Lung (tissue), 12 donors: Measurements from ENCODE around the gene ABCD2. TPM values are rescaled to one million over a fixed set of nuclear protein-coding genes. Genes with fewer than 3 reads are reported as not detected.
"Not testable (repeated sequence)": the region's sequence is repeated elsewhere in the genome, so short reads cannot be mapped to it uniquely, and the experiment has no call there.

ENCODE experiments used
- ATAC-seq: fragments of 200-7000 bp; cut with Tn5 transposase; one replicate; pipeline ENCODE4 v1.9.1; 2020; ENCODE audit warnings: moderate number of reproducible peaks; ENCODE audit not compliant: insufficient read depth, low FRiP score
- DNase-seq, 3 donors: peaks; one replicate each; pipeline ENCODE4 v3.0.0-alpha.2; 2013 to 2017
- H3K27ac ChIP-seq, 2 donors: one replicate each; pipeline ENCODE4 v1.5.1; 2013; ENCODE audit warnings: mild to moderate bottlenecking in 2 of 2, moderate library complexity in 2 of 2, control low read depth in 1 of 2, inconsistent platforms in 1 of 2, low read depth in 1 of 2, low read length in 1 of 2
- H3K27me3 ChIP-seq, 3 donors: one replicate each; pipeline ENCODE4 v1.5.1; 2013; ENCODE audit warnings: low read length in 2 of 3; ENCODE audit not compliant: control insufficient read depth in 3 of 3, insufficient read depth in 3 of 3
- H3K36me3 ChIP-seq, 4 donors: one replicate each; pipeline ENCODE4 v1.5.1; 2013; ENCODE audit warnings: low read length in 4 of 4, mild to moderate bottlenecking in 1 of 4, moderate library complexity in 1 of 4; ENCODE audit not compliant: control insufficient read depth in 4 of 4, insufficient read depth in 4 of 4
- H3K4me1 ChIP-seq, 5 donors: one replicate each; pipeline ENCODE4 v1.5.1; 2013; ENCODE audit warnings: low read length in 5 of 5, mild to moderate bottlenecking in 2 of 5, moderate library complexity in 1 of 5; ENCODE audit not compliant: control insufficient read depth in 5 of 5, insufficient read depth in 5 of 5
- H3K4me3 ChIP-seq: one replicate; pipeline ENCODE4 v1.5.1; 2013; ENCODE audit warnings: mild to moderate bottlenecking, control low read depth, moderate library complexity
- H3K9ac ChIP-seq, 2 donors: one replicate each; pipeline ENCODE4 v1.5.1; 2013; ENCODE audit warnings: low read length in 2 of 2, control low read depth in 1 of 2; ENCODE audit not compliant: insufficient read depth in 1 of 2
- H3K9me3 ChIP-seq, 4 donors: one replicate each; pipeline ENCODE4 v1.5.1; 2013; ENCODE audit warnings: low read length in 3 of 4, mild to moderate bottlenecking in 1 of 4, moderate library complexity in 1 of 4; ENCODE audit not compliant: control insufficient read depth in 4 of 4, insufficient read depth in 3 of 4
- WGBS, 2 donors: extraction: QIAGEN DNeasy Blood & Tissue Kit; methylation state at CpG; one replicate each; pipeline ENCODE4 v1.1.7; 2013; 5-methylcytosine and 5-hydroxymethylcytosine counted together
- polyA plus RNA-seq, 2 donors: library from polyadenylated mRNA; stranded (reverse); fragments of 200-250 nt; gene quantifications; one replicate each; pipeline ENCODE4 v1.2.1, GENCODE V29; 2013
- total RNA-seq, 2 donors: library from RNA; depleted of rRNA in 1 of 2; stranded (reverse); fragments of >200 nt in 1 of 2; gene quantifications; one replicate each; pipeline ENCODE4 v1.2.1, GENCODE V29; 2014 to 2021
- TF ChIP-seq, protein P1 (sequence below): IDR thresholded peaks from 2 replicates; pipeline ENCODE4 v1.5.1; 2012; ENCODE audit warnings: mild to moderate bottlenecking; ENCODE audit errors: control extremely low read depth, extremely low read depth
- donor health status: control.
- donor health status: control.
- donor health status: Bipolar disorder and iron deficiency.
- donor health status: healthy.
- donor health status: DM: yes; HTN: yes; CAD: no.

The ABCD2 gene
- total and polyA plus RNA-seq, 4 donors: 0.13 to 1.1 (median 0.47) TPM

DNA sequence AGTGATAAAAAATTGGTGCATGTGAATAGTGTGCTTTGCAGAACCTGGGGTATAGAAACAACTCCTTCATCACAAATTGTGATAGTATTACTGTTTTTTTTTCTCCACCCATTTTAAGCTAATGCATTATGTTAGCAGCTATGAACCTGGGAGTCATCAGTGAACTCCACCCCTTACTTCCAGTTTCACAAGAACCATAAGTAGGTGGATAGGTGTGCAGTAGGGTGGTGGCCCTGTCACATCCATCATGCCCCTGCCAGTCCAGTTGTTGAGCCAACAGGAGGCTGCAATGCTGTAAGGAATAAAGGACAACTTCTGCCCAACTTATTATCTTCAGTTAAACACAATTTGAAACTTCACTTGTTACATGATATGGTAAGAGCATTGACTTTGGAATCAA, 85.7 kb downstream of the ABCD2 start:
- Histone ChIP-seq H3K9ac (no peak overlapping the region), H3K36me3 (no peaks in the 10 kb centered on the region), H3K4me1 (no peaks in the 10 kb centered on the region), H3K27me3 (no peaks in the 10 kb centered on the region), H3K9me3 (no peaks in the 10 kb centered on the region), H3K4me3 (no peak overlapping the region), H3K27ac (no peak overlapping the region)
- TF ChIP-seq, protein P1, sequence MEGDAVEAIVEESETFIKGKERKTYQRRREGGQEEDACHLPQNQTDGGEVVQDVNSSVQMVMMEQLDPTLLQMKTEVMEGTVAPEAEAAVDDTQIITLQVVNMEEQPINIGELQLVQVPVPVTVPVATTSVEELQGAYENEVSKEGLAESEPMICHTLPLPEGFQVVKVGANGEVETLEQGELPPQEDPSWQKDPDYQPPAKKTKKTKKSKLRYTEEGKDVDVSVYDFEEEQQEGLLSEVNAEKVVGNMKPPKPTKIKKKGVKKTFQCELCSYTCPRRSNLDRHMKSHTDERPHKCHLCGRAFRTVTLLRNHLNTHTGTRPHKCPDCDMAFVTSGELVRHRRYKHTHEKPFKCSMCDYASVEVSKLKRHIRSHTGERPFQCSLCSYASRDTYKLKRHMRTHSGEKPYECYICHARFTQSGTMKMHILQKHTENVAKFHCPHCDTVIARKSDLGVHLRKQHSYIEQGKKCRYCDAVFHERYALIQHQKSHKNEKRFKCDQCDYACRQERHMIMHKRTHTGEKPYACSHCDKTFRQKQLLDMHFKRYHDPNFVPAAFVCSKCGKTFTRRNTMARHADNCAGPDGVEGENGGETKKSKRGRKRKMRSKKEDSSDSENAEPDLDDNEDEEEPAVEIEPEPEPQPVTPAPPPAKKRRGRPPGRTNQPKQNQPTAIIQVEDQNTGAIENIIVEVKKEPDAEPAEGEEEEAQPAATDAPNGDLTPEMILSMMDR: no peak
- no peak for DNase-seq
- ATAC-seq: no peak

DNA sequence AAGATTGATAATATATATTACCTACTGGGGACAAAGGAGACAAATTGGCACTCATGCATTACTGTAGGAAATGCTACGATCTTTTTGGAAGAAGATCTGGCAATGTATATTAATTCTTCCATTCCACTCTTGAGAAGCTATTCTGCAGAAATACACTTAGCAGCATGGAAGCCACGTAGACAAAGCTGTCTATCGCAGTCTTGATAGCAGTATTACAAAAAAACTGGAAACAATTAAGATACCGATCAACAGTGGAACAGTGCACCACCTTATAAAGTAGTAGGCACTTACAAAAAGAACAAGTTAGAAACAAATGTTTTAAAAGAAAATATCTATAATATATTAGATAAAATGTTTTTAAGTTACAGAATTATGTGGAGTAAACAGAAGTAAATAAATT, 87.2 kb downstream of the ABCD2 start:
- no peak for DNase-seq
- H3K9ac ChIP-seq: no peak overlapping the region
- no peaks in the 10 kb centered on the region for H3K4me1 ChIP-seq
- TF ChIP-seq, protein P1: no peak
- no peak for ATAC-seq
- no peaks in the 10 kb centered on the region for H3K27me3 ChIP-seq
- no peaks in the 10 kb centered on the region for H3K36me3 ChIP-seq
- 85 to 88% methylated on average over 4 of the region's 4 CpGs for WGBS, 2 donors
- no peaks in the 10 kb centered on the region for H3K9me3 ChIP-seq
- no peak overlapping the region for H3K27ac ChIP-seq
- H3K4me3 ChIP-seq: no peak overlapping the region

DNA sequence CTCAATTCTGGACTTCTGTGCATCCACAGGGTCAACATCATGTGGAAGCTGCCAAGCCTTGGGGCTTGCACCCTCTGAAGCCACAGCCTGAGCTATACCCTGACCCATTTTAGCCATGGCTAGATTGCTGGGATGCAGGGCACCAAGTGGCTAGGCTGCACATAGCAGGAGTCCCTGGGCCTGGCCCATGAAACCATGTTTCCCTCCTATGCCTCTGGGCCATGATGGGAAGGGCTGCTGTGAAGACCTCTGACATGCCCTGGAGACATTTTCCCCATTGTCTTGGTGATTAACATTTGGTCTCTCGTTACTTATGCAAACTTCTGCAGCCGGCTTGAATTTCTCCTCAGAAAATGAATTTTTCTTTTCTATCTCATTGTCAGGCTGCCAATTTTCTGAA, 92.6 kb downstream of the ABCD2 start:
- Histone ChIP-seq H3K4me1 (no peaks in the 10 kb centered on the region), H3K9ac (no peak overlapping the region), H3K27me3 (no peaks in the 10 kb centered on the region), H3K36me3 (no peaks in the 10 kb centered on the region), H3K9me3 (peaks cover 0 to 3% (median 0%) of the 10 kb centered on the region in 4 donors), H3K27ac (no peak overlapping the region), H3K4me3 (no peak overlapping the region)
- DNase-seq (no peak), ATAC-seq (no peak)
- TF ChIP-seq, protein P1: no peak
- 88 to 93% methylated on average over 2 of the region's 2 CpGs for WGBS, 2 donors

DNA sequence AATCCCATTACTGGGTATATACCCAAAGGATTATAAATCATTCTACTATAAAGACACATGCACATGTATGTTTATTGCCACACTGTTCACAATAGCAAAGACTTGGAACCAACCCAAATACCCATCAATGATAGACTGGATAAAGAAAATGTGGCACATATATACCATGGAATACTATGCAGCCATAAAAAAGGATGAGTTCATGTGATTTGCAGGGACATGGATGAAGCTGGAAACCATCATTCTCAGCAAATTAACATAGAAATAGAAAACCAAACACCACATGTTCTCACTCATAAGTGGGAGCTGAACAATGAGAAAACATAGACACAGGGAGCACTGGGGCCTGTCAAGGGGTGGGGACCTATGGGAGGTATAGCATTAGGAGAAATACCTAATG, 97.4 kb downstream of the ABCD2 start:
- H3K9me3 ChIP-seq, H3K4me3 ChIP-seq, ATAC-seq: not testable (repeated sequence)

More for the DNA sequence above, 97.4 kb downstream of the ABCD2 start:
- H3K27me3 ChIP-seq, H3K4me1 ChIP-seq, DNase-seq, H3K27ac ChIP-seq, H3K36me3 ChIP-seq, H3K9ac ChIP-seq: not testable (repeated sequence)
